Activated CD4-positive, alpha-beta T cell treated with anti-CD3 and anti-CD28 coated beads, Interleukin-2, amount 50 U/mL, for 16 hours (primary cell): ENCODE data around the gene GRM4.
A peak's percentile ranks its signal among the peaks of the same experiment; 100 is the strongest.
"Not testable (repeated sequence)": the region's sequence is repeated elsewhere in the genome, so short reads cannot be mapped to it uniquely, and the experiment has no call there.

Source experiments
- DNase-seq: peaks from one replicate; pipeline ENCODE4 v3.0.0-alpha.2; 2020

The GRM4 gene

GRCh38 chr6:34146021-34146782 lies at the start of gene GRM4:
Gene GRM4, minus strand, starts transcription at chr6:34146087. Its CDS starts 12,591 bp downstream, at chr6:34133496.
- no peak for DNase-seq

GRCh38 chr6:34194772-34195171 lies 48.9 kb upstream of the GRM4 start:
- DNase-seq, result no peak

GRCh38 chr6:34190504-34191122 lies 44.7 kb upstream of the GRM4 start:
- DNase-seq, result no peak

GRCh38 chr6:34189806-34190503 lies 44.1 kb upstream of the GRM4 start:
- DNase-seq, result no peak

GRCh38 chr6:34184726-34185125 lies 38.8 kb upstream of the GRM4 start:
- DNase-seq, result not testable (repeated sequence)

- peak; percentile 88 for DNase-seq
Measured at GRCh38 chr6:34182751-34183531, 37.1 kb upstream of the GRM4 start.

GRCh38 chr6:34181908-34182307 lies 36.0 kb upstream of the GRM4 start:
- no peak for DNase-seq

- no peak for DNase-seq
Measured at GRCh38 chr6:34179106-34179720, 33.3 kb upstream of the GRM4 start.

GRCh38 chr6:34178357-34179105 lies 32.6 kb upstream of the GRM4 start:
- no peak for DNase-seq

GRCh38 chr6:34177181-34177591 lies 31.3 kb upstream of the GRM4 start:
- no peak for DNase-seq

- no peak for DNase-seq
Measured at GRCh38 chr6:34176261-34177031, 30.6 kb upstream of the GRM4 start.

- DNase-seq, result no peak
Measured at GRCh38 chr6:34174846-34175399, 29.0 kb upstream of the GRM4 start.

- DNase-seq, result no peak
Measured at GRCh38 chr6:34172961-34173775, 27.3 kb upstream of the GRM4 start.

GRCh38 chr6:34170346-34170745 lies 24.5 kb upstream of the GRM4 start:
- DNase-seq, result no peak

- no peak for DNase-seq
Measured at GRCh38 chr6:34169897-34170296, 24.0 kb upstream of the GRM4 start.

- DNase-seq, result no peak
Measured at GRCh38 chr6:34161857-34162515, 16.1 kb upstream of the GRM4 start.

GRCh38 chr6:34159844-34160243 lies 14.0 kb upstream of the GRM4 start:
- no peak for DNase-seq

- no peak for DNase-seq
Measured at GRCh38 chr6:34158876-34159275, 13.0 kb upstream of the GRM4 start.

GRCh38 chr6:34157851-34158250 lies 12.0 kb upstream of the GRM4 start:
- no peak for DNase-seq
